ENCODE results near the gene LRRC47. TPM values are rescaled to one million over a fixed set of nuclear protein-coding genes. Genes with fewer than 3 reads are reported as not detected.

The LRRC47 gene
- total RNA-seq, 1 donor from 2014 or later: 38.9 TPM

GRCh38 chr1:3762151-3762872 lies 34.0 kb downstream of the LRRC47 start:
- no peak overlapping the region for H3K4me3 ChIP-seq (ENCODE audit: low read depth, low read length)
- TF ChIP-seq CTCF (conservative IDR thresholded peaks at IDR 0.05; ENCODE audit: low read depth, low read length): no peak
- DNase-seq (ENCODE audit: low read depth): no peak

- H3K4me3 ChIP-seq (ENCODE audit: low read depth, low read length): no peak overlapping the region
- no peak for DNase-seq (ENCODE audit: low read depth)
- no peak for TF ChIP-seq CTCF (conservative IDR thresholded peaks at IDR 0.05; ENCODE audit: low read depth, low read length)
These were observed 34.8 kb downstream of the LRRC47 start for GRCh38 chr1:3761296-3762010.

GRCh38 chr1:3759796-3760195 lies 36.5 kb downstream of the LRRC47 start:
- no peak for DNase-seq (ENCODE audit: low read depth)
- no peak overlapping the region for H3K4me3 ChIP-seq (ENCODE audit: low read depth, low read length)
- no peak for TF ChIP-seq CTCF (conservative IDR thresholded peaks at IDR 0.05; ENCODE audit: low read depth, low read length)

GRCh38 chr1:3759164-3759563 lies 37.1 kb downstream of the LRRC47 start:
- H3K4me3 ChIP-seq (ENCODE audit: low read depth, low read length): no peak overlapping the region
- no peak for DNase-seq (ENCODE audit: low read depth)
- TF ChIP-seq CTCF (conservative IDR thresholded peaks at IDR 0.05; ENCODE audit: low read depth, low read length): no peak

- TF ChIP-seq CTCF (conservative IDR thresholded peaks at IDR 0.05; ENCODE audit: low read depth, low read length): no peak
- DNase-seq (ENCODE audit: low read depth): no peak
- no peak overlapping the region for H3K4me3 ChIP-seq (ENCODE audit: low read depth, low read length)
These were observed 39.9 kb downstream of the LRRC47 start for GRCh38 chr1:3756394-3756793.

- no peak for DNase-seq (ENCODE audit: low read depth)
- no peak for TF ChIP-seq CTCF (conservative IDR thresholded peaks at IDR 0.05; ENCODE audit: low read depth, low read length)
- H3K4me3 ChIP-seq (ENCODE audit: low read depth, low read length): no peak overlapping the region
These were observed 42.4 kb downstream of the LRRC47 start for GRCh38 chr1:3753656-3754454.
